ENCODE measurements around the gene MYH15. TPM values are rescaled to one million over a fixed set of nuclear protein-coding genes. Genes with fewer than 3 reads are reported as not detected.

The MYH15 gene
- total RNA-seq, 3 donors from 2014 or later = not detected

DNA sequence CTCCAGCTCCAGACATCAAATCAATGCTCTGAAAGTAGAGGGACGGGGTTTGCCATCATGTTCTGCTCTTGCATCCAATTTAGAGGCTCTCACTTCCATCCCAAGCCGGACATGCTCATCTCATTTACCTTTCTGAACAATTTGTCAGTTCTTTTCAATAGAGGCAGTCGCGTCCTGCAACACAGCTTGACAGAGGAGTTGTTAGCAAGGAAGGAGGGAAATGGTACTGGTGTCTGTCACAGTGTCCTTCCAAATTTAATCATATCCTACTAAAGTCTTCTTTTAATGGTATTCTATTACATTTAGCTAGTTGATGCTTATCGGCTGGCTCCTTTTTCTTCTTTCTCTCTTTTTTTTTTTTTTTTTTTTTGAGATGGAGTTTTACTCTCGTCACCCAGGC lies 168.5 kb downstream of the MYH15 start:
- Histone ChIP-seq H3K4me3 (no peak overlapping the region), H3K27me3 (no peaks in the 10 kb centered on the region), H3K4me1 (no peaks in the 10 kb centered on the region), H3K27ac (no peak overlapping the region), H3K9me3 (no peaks in the 10 kb centered on the region), H3K36me3 (no peaks in the 10 kb centered on the region)
- no peak for DNase-seq (ENCODE audit: low spot score in 2 of 2)
- no peak for TF ChIP-seq POLR2A (IDR thresholded peaks at IDR 0.05)
- TF ChIP-seq POLR2AphosphoS5 (IDR thresholded peaks at IDR 0.05) = no peak
- TF ChIP-seq, protein P1, sequence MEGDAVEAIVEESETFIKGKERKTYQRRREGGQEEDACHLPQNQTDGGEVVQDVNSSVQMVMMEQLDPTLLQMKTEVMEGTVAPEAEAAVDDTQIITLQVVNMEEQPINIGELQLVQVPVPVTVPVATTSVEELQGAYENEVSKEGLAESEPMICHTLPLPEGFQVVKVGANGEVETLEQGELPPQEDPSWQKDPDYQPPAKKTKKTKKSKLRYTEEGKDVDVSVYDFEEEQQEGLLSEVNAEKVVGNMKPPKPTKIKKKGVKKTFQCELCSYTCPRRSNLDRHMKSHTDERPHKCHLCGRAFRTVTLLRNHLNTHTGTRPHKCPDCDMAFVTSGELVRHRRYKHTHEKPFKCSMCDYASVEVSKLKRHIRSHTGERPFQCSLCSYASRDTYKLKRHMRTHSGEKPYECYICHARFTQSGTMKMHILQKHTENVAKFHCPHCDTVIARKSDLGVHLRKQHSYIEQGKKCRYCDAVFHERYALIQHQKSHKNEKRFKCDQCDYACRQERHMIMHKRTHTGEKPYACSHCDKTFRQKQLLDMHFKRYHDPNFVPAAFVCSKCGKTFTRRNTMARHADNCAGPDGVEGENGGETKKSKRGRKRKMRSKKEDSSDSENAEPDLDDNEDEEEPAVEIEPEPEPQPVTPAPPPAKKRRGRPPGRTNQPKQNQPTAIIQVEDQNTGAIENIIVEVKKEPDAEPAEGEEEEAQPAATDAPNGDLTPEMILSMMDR (IDR thresholded peaks at IDR 0.05) = no peak
- intact Hi-C loops (cut with DNase I; ENCODE audit: low total_unique reads) = no loop called here

DNA sequence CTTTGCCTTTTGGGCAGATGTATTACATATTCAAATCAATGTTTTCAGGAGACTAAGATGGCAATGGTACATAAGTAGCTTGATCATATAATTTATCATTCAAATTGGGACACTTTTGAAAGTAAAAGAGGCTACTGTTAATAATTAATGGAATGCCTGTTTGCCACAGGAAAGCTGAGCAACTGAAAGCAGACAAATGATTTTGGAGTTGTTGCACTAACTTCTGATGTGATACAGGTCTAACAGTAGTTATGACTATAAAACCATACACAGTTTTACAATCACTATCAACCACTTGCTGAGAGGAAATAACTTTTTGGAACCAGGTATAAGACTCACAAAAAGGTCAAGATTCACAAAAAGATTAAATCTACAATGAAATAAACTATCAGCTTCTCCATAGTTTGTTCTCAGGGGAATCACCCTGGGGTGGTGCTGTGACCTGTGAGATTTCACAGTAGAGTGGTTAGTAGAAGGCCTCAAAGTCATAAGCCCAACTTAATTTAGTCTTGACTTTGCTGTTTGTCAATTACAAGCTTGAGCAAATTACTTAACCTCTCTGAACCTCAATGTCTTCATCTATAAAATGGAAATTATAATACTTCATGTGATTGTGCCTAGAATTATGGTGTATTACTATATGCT lies 171.4 kb downstream of the MYH15 start:
- no peaks in the 10 kb centered on the region for H3K27me3 ChIP-seq
- TF ChIP-seq, protein P1 (IDR thresholded peaks at IDR 0.05) = no peak
- no peak for TF ChIP-seq POLR2A (IDR thresholded peaks at IDR 0.05)
- no peak for TF ChIP-seq POLR2AphosphoS5 (IDR thresholded peaks at IDR 0.05)
- H3K9me3 ChIP-seq = no peaks in the 10 kb centered on the region
- no peak overlapping the region for H3K27ac ChIP-seq
- DNase-seq (ENCODE audit: low spot score in 2 of 2) = no peak
- intact Hi-C loops (cut with DNase I; ENCODE audit: low total_unique reads) = no loop called here
- H3K36me3 ChIP-seq = no peaks in the 10 kb centered on the region
- no peak overlapping the region for H3K4me3 ChIP-seq
- H3K4me1 ChIP-seq = no peaks in the 10 kb centered on the region

DNA sequence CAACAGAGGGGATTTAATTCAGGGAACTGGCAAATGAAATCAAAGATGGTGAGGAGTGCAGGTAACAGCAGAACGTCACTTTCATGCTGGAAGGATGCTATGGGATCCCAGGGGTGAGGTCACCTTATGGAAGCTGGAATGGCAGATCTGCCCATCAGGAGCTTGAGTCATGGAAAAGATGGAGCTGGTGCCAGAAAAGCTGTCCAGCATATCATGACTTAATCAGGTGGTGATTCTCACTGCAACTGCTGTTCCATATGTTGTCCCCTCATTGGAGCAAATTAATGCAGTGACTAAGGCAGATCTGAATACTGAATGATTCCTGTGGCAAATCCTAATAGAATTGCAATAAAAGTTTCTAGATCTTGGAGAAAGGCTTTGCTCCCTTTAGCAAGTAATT lies 175.7 kb downstream of the MYH15 start:
- H3K9me3 ChIP-seq = no peaks in the 10 kb centered on the region
- H3K4me1 ChIP-seq = no peaks in the 10 kb centered on the region
- H3K4me3 ChIP-seq = no peak overlapping the region
- TF ChIP-seq, protein P1 (IDR thresholded peaks at IDR 0.05) = no peak
- TF ChIP-seq POLR2A (IDR thresholded peaks at IDR 0.05) (no peak), POLR2AphosphoS5 (IDR thresholded peaks at IDR 0.05) (no peak)
- no peaks in the 10 kb centered on the region for H3K27me3 ChIP-seq
- DNase-seq (ENCODE audit: low spot score in 2 of 2) = no peak
- intact Hi-C loops (cut with DNase I; ENCODE audit: low total_unique reads) = no loop called here
- H3K36me3 ChIP-seq = no peaks in the 10 kb centered on the region
- no peak overlapping the region for H3K27ac ChIP-seq

DNA sequence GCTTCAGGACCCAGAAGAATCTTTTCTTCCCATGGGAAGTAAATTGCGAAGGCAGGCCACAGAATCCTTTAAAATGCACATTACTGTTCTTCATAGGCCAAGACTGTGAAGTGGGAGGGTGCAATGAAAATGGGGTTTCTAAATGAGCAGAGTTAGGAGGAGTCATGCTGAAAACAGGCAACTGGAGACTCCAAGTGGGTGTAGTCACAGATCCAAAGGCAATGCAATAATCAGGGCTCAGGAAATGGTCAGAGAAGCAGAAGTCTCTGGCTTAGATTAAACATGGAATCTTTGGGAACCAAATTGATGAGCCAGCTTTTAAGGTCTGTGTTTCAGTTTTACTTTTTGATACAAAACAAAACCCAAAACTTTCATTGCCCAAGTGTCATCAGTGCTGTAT lies 176.4 kb downstream of the MYH15 start:
- no peak for TF ChIP-seq POLR2AphosphoS5 (IDR thresholded peaks at IDR 0.05)
- TF ChIP-seq, protein P1 (IDR thresholded peaks at IDR 0.05) = no peak
- TF ChIP-seq POLR2A (IDR thresholded peaks at IDR 0.05) = no peak
- H3K4me1 ChIP-seq = no peaks in the 10 kb centered on the region
- H3K27ac ChIP-seq = no peak overlapping the region
- no peak for DNase-seq (ENCODE audit: low spot score in 2 of 2)
- H3K27me3 ChIP-seq = no peaks in the 10 kb centered on the region
- intact Hi-C loops (cut with DNase I; ENCODE audit: low total_unique reads) = no loop called here
- no peaks in the 10 kb centered on the region for H3K36me3 ChIP-seq
- no peaks in the 10 kb centered on the region for H3K9me3 ChIP-seq
- no peak overlapping the region for H3K4me3 ChIP-seq

DNA sequence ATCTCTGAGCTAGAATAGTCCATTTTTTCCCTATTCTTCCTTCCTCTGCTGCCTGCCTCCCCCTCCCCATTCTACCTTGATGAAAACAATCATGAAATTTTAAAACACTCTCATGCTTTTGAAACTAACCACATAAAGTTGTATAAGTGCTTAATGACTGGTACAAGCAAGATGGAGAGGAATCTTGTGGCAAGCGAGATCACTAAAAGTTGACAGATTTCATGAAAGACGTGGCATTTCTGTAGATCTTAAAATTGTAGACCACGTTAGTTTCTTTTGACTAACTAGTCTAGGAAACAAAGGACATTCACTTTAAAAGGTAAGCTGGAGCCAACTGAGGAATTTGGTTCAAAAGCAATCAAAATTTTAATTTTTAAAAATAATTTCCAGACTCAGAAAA lies 178.6 kb downstream of the MYH15 start:
- TF ChIP-seq POLR2AphosphoS5 (IDR thresholded peaks at IDR 0.05) = no peak
- TF ChIP-seq POLR2A (IDR thresholded peaks at IDR 0.05) = no peak
- TF ChIP-seq, protein P1 (IDR thresholded peaks at IDR 0.05) = no peak
- DNase-seq (ENCODE audit: low spot score in 2 of 2) = no peak
- H3K4me3 ChIP-seq = no peak overlapping the region
- intact Hi-C loops (cut with DNase I; ENCODE audit: low total_unique reads) = no loop called here
- H3K9me3 ChIP-seq = no peaks in the 10 kb centered on the region
- no peaks in the 10 kb centered on the region for H3K36me3 ChIP-seq
- no peak overlapping the region for H3K27ac ChIP-seq
- no peaks in the 10 kb centered on the region for H3K4me1 ChIP-seq
- no peaks in the 10 kb centered on the region for H3K27me3 ChIP-seq

Other genes with a start within 250 kb of the MYH15 start
- gene HHLA2, start 214.0 kb downstream of the MYH15 start, total RNA-seq = 1 to 10 TPM in 1 of 3 donors, not detected in 2; 1.6 TPM
- gene CIP2A, start 78.8 kb upstream of the MYH15 start, total RNA-seq = 1 to 10 TPM; 2.0 to 5.1 (median 3.5) TPM
- 10 to 100 TPM in 1 of 3 donors, 1 to 10 TPM in 2; 6.2 to 10.8 (median 9.8) TPM for gene DZIP3, start 79.1 kb upstream of the MYH15 start, total RNA-seq
- not detected for gene RETNLB, start 246.8 kb upstream of the MYH15 start, total RNA-seq

Measured in breast epithelium (tissue), 4 donors.